GM19324 (cell line): ENCODE data around the gene GTPBP4.
A peak's percentile ranks its signal among the peaks of the same experiment; 100 is the strongest.

Source experiments
- ATAC-seq: cut with Tn5 transposase; IDR thresholded peaks from one replicate; pipeline ENCODE4 v1.9.1; 2021; ENCODE audit warnings: mild to moderate bottlenecking, moderate library complexity; ENCODE audit not compliant: unreplicated experiment, low FRiP score

GTPBP4 gene

GRCh38 chr10:987870-988666 lies at the start of gene GTPBP4:
Gene GTPBP4 (plus strand): TSS chr10:988434. CDS start chr10:988480, 46 bp downstream.
- peak; percentile 98 for ATAC-seq

- ATAC-seq, result no peak
These were observed 49.1 kb upstream of the GTPBP4 start for GRCh38 chr10:938941-939678.

GRCh38 chr10:943334-944033 lies 44.8 kb upstream of the GTPBP4 start:
- no peak for ATAC-seq

GRCh38 chr10:944034-944831 lies 44.0 kb upstream of the GTPBP4 start:
- no peak for ATAC-seq

- no peak for ATAC-seq
These were observed 42.5 kb upstream of the GTPBP4 start for GRCh38 chr10:945778-946177.

GRCh38 chr10:947051-947450 lies 41.2 kb upstream of the GTPBP4 start:
- no peak for ATAC-seq

GRCh38 chr10:947881-948280 lies 40.4 kb upstream of the GTPBP4 start:
- no peak for ATAC-seq

GRCh38 chr10:948347-948746 lies 39.9 kb upstream of the GTPBP4 start:
- no peak for ATAC-seq

- ATAC-seq, result no peak
These were observed 38.8 kb upstream of the GTPBP4 start for GRCh38 chr10:949446-949845.

- no peak for ATAC-seq
These were observed 34.4 kb upstream of the GTPBP4 start for GRCh38 chr10:953836-954235.

- no peak for ATAC-seq
These were observed 33.8 kb upstream of the GTPBP4 start for GRCh38 chr10:954396-954795.

- ATAC-seq, result no peak
These were observed 33.0 kb upstream of the GTPBP4 start for GRCh38 chr10:955127-955819.

GRCh38 chr10:955820-956217 lies 32.4 kb upstream of the GTPBP4 start:
- ATAC-seq, result no peak

GRCh38 chr10:958106-958505 lies 30.1 kb upstream of the GTPBP4 start:
- no peak for ATAC-seq

- no peak for ATAC-seq
These were observed 29.4 kb upstream of the GTPBP4 start for GRCh38 chr10:958856-959255.

- ATAC-seq, result no peak
These were observed 25.9 kb upstream of the GTPBP4 start for GRCh38 chr10:962342-962741.

- ATAC-seq, result no peak
These were observed 25.0 kb upstream of the GTPBP4 start for GRCh38 chr10:963186-963585.

GRCh38 chr10:963655-964054 lies 24.6 kb upstream of the GTPBP4 start:
- no peak for ATAC-seq

- ATAC-seq, result no peak
These were observed 23.8 kb upstream of the GTPBP4 start for GRCh38 chr10:964321-964987.
